GM21515 (cell line): Measurements from ENCODE around the gene ADPGK.

ENCODE experiments used
- ATAC-seq: cut with Tn5 transposase; IDR thresholded peaks from one replicate; pipeline ENCODE4 v1.9.1; 2021; ENCODE audit not compliant: unreplicated experiment

The ADPGK gene

GRCh38 chr15:72790302-72790910 is 6.8 kb upstream of the ADPGK start:
- no peak for ATAC-seq

GRCh38 chr15:72787526-72787925 is 4.0 kb upstream of the ADPGK start:
- ATAC-seq = no peak

- no peak for ATAC-seq
Observed at GRCh38 chr15:72786676-72787345, 3.3 kb upstream of the ADPGK start.

- no peak for ATAC-seq
Observed at GRCh38 chr15:72786242-72786641, 2.7 kb upstream of the ADPGK start.

GRCh38 chr15:72785841-72786240 is 2.3 kb upstream of the ADPGK start:
- ATAC-seq = no peak

GRCh38 chr15:72785432-72785831 is 1.9 kb upstream of the ADPGK start:
- ATAC-seq = no peak

GRCh38 chr15:72784456-72784876 is 908 bp upstream of the ADPGK start:
- no peak for ATAC-seq

GRCh38 chr15:72783004-72783639 is 436 bp downstream of the ADPGK start:
- peak; percentile 37 for ATAC-seq

GRCh38 chr15:72782274-72783003 is 1.1 kb downstream of the ADPGK start:
- no peak for ATAC-seq

- ATAC-seq = no peak
Observed at GRCh38 chr15:72781631-72782030, 1.9 kb downstream of the ADPGK start.

GRCh38 chr15:72778796-72779195 is 4.8 kb downstream of the ADPGK start:
- ATAC-seq = no peak

- ATAC-seq = no peak
Observed at GRCh38 chr15:72774696-72775383, 8.7 kb downstream of the ADPGK start.

- ATAC-seq = no peak
Observed at GRCh38 chr15:72771329-72771725, 12.2 kb downstream of the ADPGK start.

GRCh38 chr15:72770673-72771328 is 12.8 kb downstream of the ADPGK start:
- ATAC-seq = no peak

GRCh38 chr15:72766780-72767179 is 16.8 kb downstream of the ADPGK start:
- ATAC-seq = no peak

- ATAC-seq = no peak
Observed at GRCh38 chr15:72766025-72766424, 17.5 kb downstream of the ADPGK start.

GRCh38 chr15:72764656-72765055 is 18.9 kb downstream of the ADPGK start:
- no peak for ATAC-seq

GRCh38 chr15:72760590-72761260 is 22.8 kb downstream of the ADPGK start:
- no peak for ATAC-seq

- no peak for ATAC-seq
Observed at GRCh38 chr15:72758182-72758581, 25.4 kb downstream of the ADPGK start.

- ATAC-seq = no peak
Observed at GRCh38 chr15:72754096-72754495, 29.5 kb downstream of the ADPGK start.
